ENCODE results near the gene TLR3. TPM values are rescaled to one million over a fixed set of nuclear protein-coding genes. Genes with fewer than 3 reads are reported as not detected.

The TLR3 gene
- total RNA-seq, 2 donors from 2014 or later, result 2.6 to 4.2 TPM

- DNase-seq (no peak), ATAC-seq (no peak)
- intact Hi-C loops (cut with DNase I), result no loop called here
- Histone ChIP-seq H3K9me3 (no peaks in the 10 kb centered on the region), H3K27me3 (no peaks in the 10 kb centered on the region), H3K4me3 (no peak overlapping the region), H3K27ac (no peak overlapping the region), H3K36me3 (replicated peaks in 1 of 2; ENCODE audit: insufficient read depth in 1 of 2, low read depth in 2 of 2) (no peaks in the 10 kb centered on the region), H3K4me1 (peaks cover 25% of the 10 kb centered on the region)
- TF ChIP-seq, protein P1, sequence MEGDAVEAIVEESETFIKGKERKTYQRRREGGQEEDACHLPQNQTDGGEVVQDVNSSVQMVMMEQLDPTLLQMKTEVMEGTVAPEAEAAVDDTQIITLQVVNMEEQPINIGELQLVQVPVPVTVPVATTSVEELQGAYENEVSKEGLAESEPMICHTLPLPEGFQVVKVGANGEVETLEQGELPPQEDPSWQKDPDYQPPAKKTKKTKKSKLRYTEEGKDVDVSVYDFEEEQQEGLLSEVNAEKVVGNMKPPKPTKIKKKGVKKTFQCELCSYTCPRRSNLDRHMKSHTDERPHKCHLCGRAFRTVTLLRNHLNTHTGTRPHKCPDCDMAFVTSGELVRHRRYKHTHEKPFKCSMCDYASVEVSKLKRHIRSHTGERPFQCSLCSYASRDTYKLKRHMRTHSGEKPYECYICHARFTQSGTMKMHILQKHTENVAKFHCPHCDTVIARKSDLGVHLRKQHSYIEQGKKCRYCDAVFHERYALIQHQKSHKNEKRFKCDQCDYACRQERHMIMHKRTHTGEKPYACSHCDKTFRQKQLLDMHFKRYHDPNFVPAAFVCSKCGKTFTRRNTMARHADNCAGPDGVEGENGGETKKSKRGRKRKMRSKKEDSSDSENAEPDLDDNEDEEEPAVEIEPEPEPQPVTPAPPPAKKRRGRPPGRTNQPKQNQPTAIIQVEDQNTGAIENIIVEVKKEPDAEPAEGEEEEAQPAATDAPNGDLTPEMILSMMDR (IDR thresholded peaks at IDR 0.05), result no peak
- no peak for TF ChIP-seq POLR2A (IDR thresholded peaks at IDR 0.05)
- WGBS, 2 donors, result 90 to 92% methylated on average over 11 of the region's 11 CpGs
Measured at GRCh38 chr4:186134861-186135260, 65.9 kb downstream of the TLR3 start.

DNA sequence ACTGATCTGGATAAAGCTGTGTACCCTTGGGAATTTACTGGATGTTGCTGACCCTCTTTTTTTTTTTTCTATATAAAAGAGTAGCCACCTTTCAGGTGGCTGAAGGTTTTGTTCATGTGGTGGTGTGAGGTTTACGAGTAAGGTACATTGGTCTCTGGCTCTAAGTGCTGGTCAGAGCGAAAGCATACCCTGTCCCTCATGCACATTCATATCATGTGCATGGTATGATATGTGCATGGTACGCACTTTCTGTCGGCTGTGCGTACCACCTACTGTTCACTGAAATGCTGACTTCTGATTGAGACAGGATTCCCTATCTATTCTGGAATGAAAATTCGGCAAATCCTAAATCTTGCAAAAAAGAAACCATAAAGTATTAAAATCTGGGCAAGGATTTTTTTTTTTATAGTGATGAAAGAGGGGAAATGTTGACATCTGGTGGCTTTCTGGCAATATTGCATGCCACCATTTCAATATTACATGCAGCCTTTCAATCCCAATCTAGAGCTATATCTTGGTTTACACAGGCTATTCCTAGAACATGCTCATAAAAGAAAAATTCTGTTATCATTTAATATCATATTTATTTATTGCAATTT is 68.3 kb downstream of the TLR3 start:
- ATAC-seq (peak; percentile 69), DNase-seq (peak in 2 of 4 donors; percentile 33)
- no peaks in the 10 kb centered on the region for H3K36me3 ChIP-seq (replicated peaks in 1 of 2; ENCODE audit: insufficient read depth in 1 of 2, low read depth in 2 of 2)
- TF ChIP-seq, protein P1 (IDR thresholded peaks at IDR 0.05), result peak; percentile 20 to 82 (median 70)
- TF ChIP-seq POLR2A (IDR thresholded peaks at IDR 0.05), result no peak
- no peaks in the 10 kb centered on the region for H3K27me3 ChIP-seq
- no peaks in the 10 kb centered on the region for H3K9me3 ChIP-seq
- no peak overlapping the region for H3K4me3 ChIP-seq
- WGBS, 2 donors, result 23 to 24% methylated on average over 6 of the region's 6 CpGs
- H3K27ac ChIP-seq, result peak overlapping the region in 2 of 4 donors; percentile 31 to 48
- peaks cover 18% of the 10 kb centered on the region for H3K4me1 ChIP-seq
- intact Hi-C loops (cut with DNase I), result no loop called here

Small RNA genes within 50 kb of the gene (small RNA-seq; reads per million reads assigned to genes)
- not detected for gene RF00322
- gene RNU4-64P, result not detected

Other genes with a start within 250 kb of the TLR3 start
- 10 to 100 TPM; 20.8 to 51.4 TPM for gene FAM149A, start 35.5 kb downstream of the TLR3 start, total RNA-seq
- gene CYP4V2, start 122.4 kb downstream of the TLR3 start, total RNA-seq, result 10 to 100 TPM; 62.8 to 65.3 TPM
- 1 to 10 TPM; 2.6 to 3.1 TPM for gene KLKB1, start 158.4 kb downstream of the TLR3 start, total RNA-seq
- 10 to 100 TPM; 18.4 to 53.1 TPM for gene F11, start 197.0 kb downstream of the TLR3 start, total RNA-seq